Stimulated activated CD8-positive, alpha-beta memory T cell treated with anti-CD3 and anti-CD28 coated beads, Interleukin-15, amount 100 ng/mL, for 1 hour (primary cell): Measurements from ENCODE around the gene SPC24.

Experiments
- DNase-seq: peaks from one replicate; pipeline ENCODE4 v3.0.0-alpha.2; 2020; ENCODE audit warnings: low read depth

The SPC24 gene

GRCh38 chr19:11155373-11156120 lies at the start of gene SPC24:
SPC24 (minus strand) TSS chr19:11155782; CDS start chr19:11155776, 6 bp downstream.
- DNase-seq, result peak; percentile 76

DNA sequence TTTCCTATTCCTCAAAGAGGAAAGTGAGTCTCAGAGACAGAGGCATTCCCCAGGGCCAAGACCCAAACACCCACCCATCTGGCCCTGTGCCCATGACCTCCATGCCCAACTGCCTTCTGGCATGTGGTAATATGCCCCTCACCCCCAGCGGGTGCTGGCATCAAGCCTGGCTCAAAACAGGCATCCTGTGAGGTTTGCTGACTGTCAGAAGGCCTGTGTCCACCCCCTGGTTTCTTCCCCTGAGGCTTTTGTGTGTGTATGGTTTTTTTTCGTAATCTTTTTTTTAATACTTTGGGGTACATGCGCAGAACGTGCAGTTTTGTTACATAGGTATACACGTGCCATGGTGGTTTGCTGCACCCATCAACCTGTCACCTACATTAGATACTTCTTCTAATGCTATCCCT lies 49.4 kb upstream of the SPC24 start:
- no peak for DNase-seq

DNA sequence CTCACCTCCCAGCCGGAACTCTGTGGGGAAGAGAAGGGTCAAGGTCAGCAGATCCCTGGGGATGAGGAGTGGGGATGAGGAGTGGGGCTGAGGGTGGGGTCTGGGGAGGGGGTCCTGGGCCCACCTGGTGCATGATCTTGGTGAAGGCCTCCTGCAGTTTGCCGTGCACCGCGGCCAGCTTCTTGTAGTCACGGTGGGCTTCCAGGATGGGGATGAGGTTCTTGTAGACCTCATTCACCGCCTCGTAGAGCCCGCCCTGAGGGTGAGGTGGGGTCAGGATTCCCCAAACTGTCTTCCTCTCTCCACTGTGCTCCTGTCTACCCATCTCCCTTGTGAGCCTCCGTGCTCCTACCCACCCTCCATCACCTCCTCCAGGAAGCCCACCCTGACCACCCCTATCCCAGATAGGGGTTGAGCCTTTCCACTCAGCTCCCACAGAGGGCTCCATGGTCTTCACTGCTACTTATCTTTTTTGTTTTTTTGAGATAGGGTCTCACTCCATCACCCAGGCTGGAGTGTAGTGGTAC lies 48.6 kb upstream of the SPC24 start:
- no peak for DNase-seq

DNA sequence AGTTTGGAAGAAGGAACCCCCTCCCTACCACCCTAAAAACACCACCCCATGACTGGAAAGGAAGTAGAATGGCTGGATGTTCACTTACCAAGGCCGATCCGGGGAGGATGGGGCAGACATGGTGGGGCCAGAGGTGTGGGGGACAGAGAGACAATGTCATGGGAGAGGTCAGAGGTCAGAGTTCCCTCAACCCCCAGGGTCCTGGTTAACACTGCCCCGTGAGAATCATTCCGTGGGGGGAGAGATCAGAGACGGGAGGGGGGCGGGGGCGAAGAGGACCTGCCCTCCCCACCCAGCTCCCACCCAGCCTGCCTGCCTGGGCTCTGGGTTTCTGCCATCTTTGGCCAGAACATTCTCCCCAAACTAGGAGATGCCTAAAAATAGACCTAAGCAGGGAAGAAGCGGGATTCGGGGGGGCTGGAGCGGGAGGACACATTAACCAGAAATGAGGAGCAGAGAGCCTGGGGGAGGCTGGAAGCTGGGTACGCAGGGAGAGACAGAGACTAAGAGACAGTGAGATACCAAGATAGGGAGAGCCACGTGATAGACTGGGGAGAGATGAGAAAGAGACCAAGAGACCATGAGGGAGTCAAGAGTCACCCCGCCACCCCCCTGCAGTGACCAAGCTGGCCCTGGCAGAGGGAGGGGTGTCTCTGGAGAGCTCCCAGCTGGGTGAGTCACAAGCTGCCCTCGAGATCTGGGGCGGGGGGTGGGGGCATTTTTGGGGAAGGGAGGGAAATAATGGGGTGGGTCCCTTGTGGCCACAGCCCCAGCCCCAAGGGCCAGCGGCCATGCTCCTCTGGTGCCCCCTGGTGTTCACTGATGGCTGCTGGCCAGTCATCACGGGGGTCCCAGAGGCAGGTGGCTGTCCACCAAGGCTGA lies 47.9 kb upstream of the SPC24 start:
- peak; percentile 5 for DNase-seq

- DNase-seq, result no peak
Observed at GRCh38 chr19:11202488-11203193, 47.1 kb upstream of the SPC24 start.

DNA sequence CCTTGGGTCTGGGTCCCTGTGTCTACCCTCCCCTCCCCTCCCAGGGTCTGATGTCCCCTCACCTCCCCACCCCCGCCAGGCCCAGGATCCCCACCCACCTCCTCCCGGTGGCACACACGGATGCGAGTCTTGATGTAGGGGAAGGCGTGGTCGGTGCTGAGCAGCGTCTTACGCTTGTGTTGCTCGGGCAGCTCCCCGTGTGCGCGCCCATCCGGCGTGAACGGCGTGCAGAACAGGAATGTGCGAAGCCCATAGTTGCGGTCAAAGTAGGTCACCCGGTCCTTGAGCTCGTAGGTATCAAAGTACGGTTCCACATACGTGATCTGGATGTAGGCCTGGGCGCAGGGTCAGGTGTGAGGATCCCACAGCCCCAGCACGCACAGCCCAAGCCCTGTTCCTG lies 46.2 kb upstream of the SPC24 start:
- DNase-seq, result no peak

- DNase-seq, result no peak
Observed at GRCh38 chr19:11200931-11201330, 45.3 kb upstream of the SPC24 start.

GRCh38 chr19:11200015-11200574 lies 44.5 kb upstream of the SPC24 start:
- no peak for DNase-seq

DNA sequence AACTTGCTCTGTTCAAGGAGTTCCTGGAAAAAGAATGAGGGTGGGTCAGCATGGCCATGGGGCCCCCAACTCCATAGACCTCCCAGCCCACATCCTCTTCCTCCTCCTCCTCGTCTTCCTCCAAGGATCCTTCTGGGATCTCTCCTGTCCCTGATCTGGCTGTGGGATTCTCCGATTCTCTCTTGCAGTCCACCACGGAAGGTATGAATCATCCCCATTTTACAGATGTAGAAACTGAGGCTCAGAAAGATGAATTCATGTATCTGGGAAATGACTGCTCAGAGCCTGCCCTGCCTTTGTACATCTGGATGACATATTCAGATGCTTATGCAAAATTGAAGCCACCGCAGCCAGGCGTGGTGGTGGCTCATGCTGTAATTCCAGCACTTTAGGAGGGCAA lies 43.9 kb upstream of the SPC24 start:
- no peak for DNase-seq

DNA sequence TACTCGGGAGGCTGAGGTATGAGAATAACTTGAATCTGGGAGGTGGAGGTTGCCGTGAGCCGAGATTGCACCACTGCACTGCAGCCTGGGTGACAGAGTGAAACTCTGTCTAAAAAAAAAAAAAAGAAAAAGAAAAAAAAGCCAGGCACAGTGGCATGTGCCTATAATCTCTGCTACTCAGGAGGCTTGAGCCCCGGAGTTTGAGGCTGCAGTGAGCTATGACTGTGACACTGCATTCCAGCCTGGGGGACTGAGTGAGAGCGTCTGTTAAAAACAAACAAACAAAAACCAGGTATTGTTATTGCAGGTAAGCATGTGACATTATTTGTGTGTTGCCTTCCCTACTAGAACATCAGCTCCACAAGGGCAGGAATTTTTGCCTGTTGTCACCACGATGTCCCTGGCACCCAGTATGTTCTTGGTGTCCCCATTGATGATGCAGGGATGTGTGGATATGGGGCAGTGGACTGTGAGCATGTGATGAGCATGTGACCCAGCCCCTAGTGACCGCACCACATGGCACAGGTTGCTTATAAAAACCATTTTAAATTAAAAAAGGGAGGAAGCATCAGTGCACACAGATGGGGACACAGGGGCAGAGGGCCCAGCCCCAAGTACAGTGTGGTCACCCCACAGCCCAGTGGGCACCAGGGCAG lies 43.3 kb upstream of the SPC24 start:
- DNase-seq, result no peak

- no peak for DNase-seq
Observed at GRCh38 chr19:11198175-11198534, 42.6 kb upstream of the SPC24 start.

- DNase-seq, result peak; percentile 49
Observed at GRCh38 chr19:11197291-11198174, 42.0 kb upstream of the SPC24 start, which contains the start of gene KANK2. KANK2 (minus strand) TSS chr19:11197545; CDS start chr19:11194511, 3,034 bp downstream.

DNA sequence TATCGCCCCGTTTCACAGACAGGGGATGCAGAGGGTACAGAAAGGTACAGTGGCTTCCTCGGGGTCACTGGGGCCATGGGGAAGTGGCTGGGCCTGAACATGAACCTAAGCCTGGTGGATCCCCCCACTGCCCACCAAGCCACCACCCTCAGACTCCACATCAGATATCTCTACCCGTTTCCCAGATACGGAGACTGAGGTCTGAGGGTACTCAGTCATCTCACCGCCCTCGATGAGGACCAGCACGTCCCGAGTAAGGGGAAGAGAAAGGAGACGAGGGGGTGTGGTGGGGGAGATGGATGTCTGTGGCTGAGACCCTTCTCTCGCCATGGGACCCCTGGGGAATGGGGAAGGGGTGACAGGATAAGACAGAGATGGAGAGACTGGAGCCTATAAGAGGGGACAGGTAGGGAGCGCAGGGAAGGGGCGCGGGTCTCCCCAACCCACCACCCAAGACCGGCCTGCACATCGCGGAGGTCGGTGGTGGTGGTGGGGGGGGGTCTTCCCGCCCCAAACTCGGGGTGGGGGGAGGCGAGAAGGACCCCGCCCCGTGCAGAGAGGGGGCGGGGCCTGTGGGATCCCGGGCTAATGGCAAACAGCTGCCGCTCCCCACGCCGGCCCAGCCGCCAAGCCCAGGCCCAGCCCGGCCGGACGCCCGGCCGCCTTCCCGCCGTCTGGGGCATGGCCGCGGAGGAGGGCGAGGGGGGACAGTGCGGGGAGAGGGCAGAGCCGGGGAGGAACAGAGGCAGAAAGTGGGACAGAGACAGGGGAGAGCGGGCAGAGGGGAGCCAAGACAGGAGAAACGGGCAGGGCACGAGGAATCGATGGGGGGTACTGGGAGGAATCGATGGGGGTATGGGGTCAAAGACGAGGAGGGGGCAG lies 41.1 kb upstream of the SPC24 start:
- DNase-seq, result no peak

GRCh38 chr19:11195681-11196080 lies 40.1 kb upstream of the SPC24 start:
- no peak for DNase-seq

DNA sequence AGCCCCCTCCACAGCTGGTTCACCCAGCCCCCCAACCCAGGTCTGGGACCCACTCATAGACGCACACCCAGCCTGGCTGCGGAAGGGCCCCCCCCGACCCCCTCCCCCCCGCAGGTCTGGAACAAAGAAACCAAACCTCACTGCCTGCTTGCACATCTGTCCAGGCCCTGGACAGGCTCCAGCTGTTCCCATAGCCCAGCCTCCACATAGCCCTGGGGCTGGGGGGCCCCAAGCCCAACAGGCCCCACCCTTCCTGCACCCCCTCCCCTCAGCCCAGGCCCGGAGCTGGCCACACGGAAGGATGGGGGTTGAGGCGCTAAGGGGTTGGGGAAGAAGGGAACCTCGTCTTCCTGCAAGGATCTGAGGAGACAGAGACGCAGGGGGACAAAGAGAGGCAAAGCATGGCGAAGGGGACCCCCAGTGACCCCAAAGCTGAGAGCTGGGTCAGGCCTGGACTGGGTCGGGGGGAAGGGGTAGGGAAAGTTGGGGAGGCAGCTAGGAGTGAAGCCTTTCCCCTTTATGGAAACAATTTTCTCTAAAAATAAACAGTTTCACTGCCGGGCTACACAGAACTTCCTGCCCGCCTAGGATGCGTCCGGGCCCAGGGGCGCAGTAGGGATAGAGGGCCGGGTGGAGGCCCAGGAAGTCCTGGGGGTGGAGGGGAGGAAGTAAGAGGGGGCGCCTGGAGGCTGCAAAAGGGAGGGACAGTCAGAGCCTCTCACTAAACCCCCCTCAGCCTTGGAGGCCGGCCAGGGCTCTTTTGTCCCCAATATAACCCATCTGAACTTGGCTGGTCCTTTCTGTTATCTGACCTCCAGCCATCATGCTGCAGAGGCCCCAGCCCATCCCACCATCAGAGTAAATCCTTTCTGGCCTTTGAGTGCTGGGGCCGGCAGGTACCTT lies 39.3 kb upstream of the SPC24 start:
- no peak for DNase-seq

DNA sequence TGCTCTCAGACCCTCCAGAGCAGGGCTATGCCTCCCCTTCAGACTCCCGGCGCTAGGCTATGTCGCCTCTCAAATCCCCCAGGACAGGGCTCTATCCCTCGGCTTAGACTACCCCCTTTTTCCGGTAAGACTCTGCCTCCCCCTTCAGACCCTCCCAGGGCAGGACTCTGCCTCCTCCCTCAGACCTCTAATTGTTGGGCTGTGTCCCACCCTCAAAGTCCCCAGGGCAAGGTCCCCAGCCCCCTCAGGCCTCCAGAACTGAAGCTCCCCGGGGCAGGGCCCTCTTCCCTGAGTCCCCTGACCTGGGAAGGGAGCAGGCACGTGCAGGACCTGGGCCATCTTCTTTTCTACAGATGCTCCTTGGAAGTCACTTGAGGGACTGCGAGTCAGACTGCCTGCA lies 38.6 kb upstream of the SPC24 start:
- DNase-seq, result no peak

- no peak for DNase-seq
Observed at GRCh38 chr19:11192957-11193939, 37.7 kb upstream of the SPC24 start.
